Esophagus squamous epithelium (tissue), 5 donors: ENCODE data around the gene PCSK4. TPM values are rescaled to one million over a fixed set of nuclear protein-coding genes. Genes with fewer than 3 reads are reported as not detected.

Experiments
- DNase-seq: peaks from one replicate; lab custom pipeline; 2025; lab: John Stamatoyannopoulos, UW
- H3K27ac ChIP-seq, 4 donors: fragments of 200-600 bp; sonication (generic); one replicate each; pipeline ENCODE4 v1.5.1; 2016 to 2019; ENCODE audit warnings: mild to moderate bottlenecking in 1 of 4
- H3K27me3 ChIP-seq, 4 donors: fragments of 200-600 bp; sonication (generic); 1 replicate in 3 of 4; 2 replicates in 1 of 4; pipeline versions ENCODE4 v1.5.1 to v1.6.0; 2017 to 2021; ENCODE audit warnings: antibody characterized with exemption in 1 of 4
- H3K36me3 ChIP-seq, 3 donors: fragments of 200-600 bp; sonication (generic); one replicate each; pipeline ENCODE4 v1.5.1; 2016 to 2019
- H3K4me1 ChIP-seq, 3 donors: fragments of 200-600 bp; sonication (generic); one replicate each; pipeline ENCODE4 v1.5.1; 2017 to 2019
- H3K4me3 ChIP-seq, 4 donors: fragments of 200-600 bp; sonication (generic); 1 replicate in 3 of 4; 2 replicates in 1 of 4; pipeline ENCODE4 v1.5.1; 2016 to 2019; ENCODE audit warnings: mild to moderate bottlenecking in 2 of 4, moderate library complexity in 1 of 4
- H3K9me3 ChIP-seq, 3 donors: fragments of 200-600 bp; sonication (generic); one replicate each; pipeline ENCODE4 v1.5.1; 2016 to 2019
- POLR2A ChIP-seq, 4 donors: fragments of 450-650 bp; IDR thresholded peaks; one replicate each; pipeline ENCODE4 v1.6.1; 2017; ENCODE audit warnings: antibody characterized with exemption in 4 of 4, mild to moderate bottlenecking in 4 of 4, moderate library complexity in 3 of 4
- WGBS, 2 donors: methylation state at CpG; one replicate each; pipeline ENCODE4 v1.1.5; 2018; 5-methylcytosine and 5-hydroxymethylcytosine counted together
- intact Hi-C: fragments of 100-400 bp; cut with DNase I; formaldehyde crosslinking; loops from one replicate; pipeline ENCODE4 v1.15.0; 2022
- total RNA-seq, 4 donors: library from RNA; depleted of rRNA; stranded (reverse); fragments of >200 nt; gene quantifications; one replicate each; pipeline ENCODE4 v1.1.0, GENCODE V29; 2016
- TF ChIP-seq, protein P1 (sequence below), 6 experiments: fragments of 450-650 bp in 4 of 6; fragments of 200-600 bp in 2 of 6; sonication (generic) in 2 of 6; IDR thresholded peaks; one replicate each; pipeline ENCODE4 v1.5.1; 2016 to 2019; ENCODE audit warnings: antibody characterized with exemption in 6 of 6, mild to moderate bottlenecking in 4 of 6, moderate library complexity in 4 of 6
- donor health status: DM: yes; HTN: yes; CAD: no.

Gene PCSK4
- total RNA-seq, 4 donors from 2014 or later = 0.35 to 5.5 (median 1.1) TPM

DNA sequence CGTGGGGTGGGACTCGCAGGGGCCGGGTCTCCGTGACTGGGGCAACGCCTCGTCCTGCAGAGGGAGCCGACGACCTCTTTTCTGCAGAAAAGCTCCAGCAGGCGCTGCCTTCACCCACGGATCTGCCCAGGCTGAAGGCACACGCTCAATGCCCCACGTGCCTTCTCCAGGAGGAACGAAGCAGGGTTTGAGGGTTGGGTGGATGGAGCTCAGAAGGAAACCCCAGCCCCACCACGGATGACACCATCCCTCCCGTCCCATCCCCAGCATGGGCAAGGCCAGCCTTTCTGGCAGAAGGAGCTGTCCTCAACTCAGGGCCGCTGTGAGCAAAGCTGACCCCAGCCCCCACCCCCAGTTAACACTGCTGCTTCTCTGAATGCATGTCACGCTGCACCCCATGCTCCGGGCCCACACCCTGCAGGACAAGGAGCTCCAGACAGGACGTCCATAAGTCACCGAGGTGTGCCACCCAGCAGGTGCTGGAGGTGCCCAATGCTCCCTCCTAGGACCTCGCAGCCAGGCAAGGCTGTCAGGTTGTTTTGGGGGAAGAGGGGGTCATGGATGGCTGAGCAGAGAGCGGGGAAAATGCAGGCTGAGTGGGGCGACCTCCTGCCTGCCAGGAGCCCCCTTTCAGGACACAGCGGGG lies 18.5 kb downstream of the PCSK4 start:
- H3K36me3 ChIP-seq = peaks cover 0 to 25% (median 0%) of the 10 kb centered on the region in 3 donors
- H3K27ac ChIP-seq = no peak overlapping the region
- H3K9me3 ChIP-seq = no peaks in the 10 kb centered on the region
- H3K4me1 ChIP-seq = peaks cover 42 to 70% (median 53%) of the 10 kb centered on the region in 3 donors
- H3K27me3 ChIP-seq = peaks cover 24 to 84% (median 40%) of the 10 kb centered on the region in 4 donors
- 13 to 52% methylated on average over 3 to 5 of the region's 24 CpGs for WGBS, 2 donors
- TF ChIP-seq POLR2A (IDR thresholded peaks at IDR 0.05) = no peak
- TF ChIP-seq, protein P1, sequence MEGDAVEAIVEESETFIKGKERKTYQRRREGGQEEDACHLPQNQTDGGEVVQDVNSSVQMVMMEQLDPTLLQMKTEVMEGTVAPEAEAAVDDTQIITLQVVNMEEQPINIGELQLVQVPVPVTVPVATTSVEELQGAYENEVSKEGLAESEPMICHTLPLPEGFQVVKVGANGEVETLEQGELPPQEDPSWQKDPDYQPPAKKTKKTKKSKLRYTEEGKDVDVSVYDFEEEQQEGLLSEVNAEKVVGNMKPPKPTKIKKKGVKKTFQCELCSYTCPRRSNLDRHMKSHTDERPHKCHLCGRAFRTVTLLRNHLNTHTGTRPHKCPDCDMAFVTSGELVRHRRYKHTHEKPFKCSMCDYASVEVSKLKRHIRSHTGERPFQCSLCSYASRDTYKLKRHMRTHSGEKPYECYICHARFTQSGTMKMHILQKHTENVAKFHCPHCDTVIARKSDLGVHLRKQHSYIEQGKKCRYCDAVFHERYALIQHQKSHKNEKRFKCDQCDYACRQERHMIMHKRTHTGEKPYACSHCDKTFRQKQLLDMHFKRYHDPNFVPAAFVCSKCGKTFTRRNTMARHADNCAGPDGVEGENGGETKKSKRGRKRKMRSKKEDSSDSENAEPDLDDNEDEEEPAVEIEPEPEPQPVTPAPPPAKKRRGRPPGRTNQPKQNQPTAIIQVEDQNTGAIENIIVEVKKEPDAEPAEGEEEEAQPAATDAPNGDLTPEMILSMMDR (IDR thresholded peaks at IDR 0.05) = no peak
- intact Hi-C loops = no loop called here
- no peak for DNase-seq
- H3K4me3 ChIP-seq = peak overlapping the region in 2 of 4 donors; percentile 47 to 63

DNA sequence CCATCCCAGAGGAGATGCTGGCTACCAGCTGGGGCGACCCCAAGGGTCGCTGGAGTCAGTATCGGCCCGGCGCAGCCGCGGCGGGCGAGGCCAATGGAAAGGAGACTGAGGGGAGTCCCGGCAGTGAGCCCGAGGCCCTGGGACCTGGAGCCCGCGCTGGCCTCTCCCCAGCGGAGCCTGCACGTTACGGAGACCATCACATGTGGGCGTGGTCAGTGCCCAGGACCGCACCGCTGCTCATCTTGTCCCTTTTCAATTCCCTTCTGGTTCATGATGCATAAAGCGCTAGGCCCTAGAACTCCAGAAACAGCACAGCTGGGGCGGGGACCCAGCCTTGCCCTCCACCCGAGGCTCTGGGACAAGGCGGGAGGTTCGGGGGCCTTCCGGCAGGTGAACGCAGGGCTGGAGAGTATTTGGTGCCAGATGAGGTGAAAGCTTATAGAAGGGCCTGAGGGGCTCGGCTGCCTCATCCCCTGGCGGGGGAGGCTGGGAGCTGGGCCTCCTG lies 19.1 kb downstream of the PCSK4 start:
- TF ChIP-seq, protein P1 (IDR thresholded peaks at IDR 0.05) = no peak
- no peak for TF ChIP-seq POLR2A (IDR thresholded peaks at IDR 0.05)
- Histone ChIP-seq H3K36me3 (peaks cover 0 to 19% (median 0%) of the 10 kb centered on the region in 3 donors), H3K27me3 (peaks cover 29 to 90% (median 45%) of the 10 kb centered on the region in 4 donors), H3K27ac (no peak overlapping the region), H3K4me1 (peaks cover 47 to 71% (median 59%) of the 10 kb centered on the region in 3 donors), H3K9me3 (no peaks in the 10 kb centered on the region), H3K4me3 (peak overlapping the region; percentile 21 to 63 (median 36))
- 4% methylated on average over 14 of the region's 28 CpGs; no CpG with 5 or more reads in 1 of the 2 donors for WGBS, 2 donors
- intact Hi-C loops = no loop called here
- no peak for DNase-seq

DNA sequence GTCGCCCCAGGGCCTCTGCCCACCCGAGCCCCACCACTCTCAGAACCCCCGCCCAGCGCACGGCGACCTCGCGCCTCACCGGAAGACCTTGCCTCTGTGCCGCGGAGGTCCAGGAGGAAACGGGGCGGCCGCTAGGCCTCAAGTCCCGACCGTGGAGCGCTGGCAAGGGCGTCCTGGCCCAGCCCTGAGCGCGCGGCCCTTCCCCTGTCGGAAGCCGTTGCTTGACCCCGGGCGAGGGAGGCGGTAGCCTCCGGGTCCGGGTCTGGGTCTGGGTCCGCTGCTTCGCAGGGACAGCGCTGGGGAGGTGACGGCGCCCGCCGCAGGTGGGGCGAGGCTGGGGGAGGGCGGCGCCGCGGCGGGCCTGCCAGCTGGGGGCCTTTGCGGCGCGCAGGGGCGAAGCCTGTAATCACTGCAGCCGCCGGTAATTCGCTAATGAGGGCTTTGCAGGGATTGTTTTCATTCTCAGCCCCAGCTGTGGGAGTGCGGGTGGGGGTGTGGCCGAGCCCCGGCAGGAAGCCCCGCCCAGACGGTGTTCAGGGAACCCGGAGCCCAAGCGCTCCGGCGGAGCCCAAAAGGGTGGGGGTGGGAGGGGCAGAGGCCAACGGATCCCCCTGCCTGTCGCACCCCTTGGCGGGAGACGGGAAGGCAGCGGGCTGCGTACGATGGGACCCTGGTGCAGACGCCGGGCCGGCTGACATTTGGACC lies 19.7 kb downstream of the PCSK4 start:
- Histone ChIP-seq H3K4me1 (peaks cover 52 to 77% (median 61%) of the 10 kb centered on the region in 3 donors), H3K4me3 (peak overlapping the region; percentile 21 to 63 (median 36)), H3K9me3 (no peaks in the 10 kb centered on the region), H3K36me3 (peaks cover 0 to 13% (median 0%) of the 10 kb centered on the region in 3 donors), H3K27me3 (peaks cover 33 to 96% (median 45%) of the 10 kb centered on the region in 4 donors), H3K27ac (no peak overlapping the region)
- DNase-seq = no peak
- intact Hi-C loops = no loop called here
- 0% methylated on average over 2 of the region's 67 CpGs; no CpG with 5 or more reads in 1 of the 2 donors for WGBS, 2 donors
- no peak for TF ChIP-seq POLR2A (IDR thresholded peaks at IDR 0.05)
- TF ChIP-seq, protein P1 (IDR thresholded peaks at IDR 0.05) = no peak

DNA sequence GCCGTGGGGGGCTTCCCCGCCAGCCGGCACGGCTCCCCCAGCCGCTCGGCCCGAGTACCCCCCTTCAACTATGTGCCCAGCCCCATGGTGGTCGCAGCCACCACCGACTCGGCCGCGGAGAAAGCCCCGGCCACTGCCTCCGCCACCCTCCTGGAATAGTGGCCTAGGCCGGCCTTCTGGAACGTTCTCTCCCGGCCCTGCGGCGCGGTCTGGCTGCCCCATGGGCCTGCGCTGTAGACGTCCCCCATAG lies 20.2 kb downstream of the PCSK4 start:
- H3K4me3 ChIP-seq = peak overlapping the region; percentile 21 to 63 (median 36)
- H3K4me1 ChIP-seq = peaks cover 52 to 82% (median 61%) of the 10 kb centered on the region in 3 donors
- intact Hi-C loops = no loop called here
- DNase-seq = no peak
- no peak overlapping the region for H3K27ac ChIP-seq
- H3K9me3 ChIP-seq = no peaks in the 10 kb centered on the region
- peaks cover 0 to 8% (median 0%) of the 10 kb centered on the region in 3 donors for H3K36me3 ChIP-seq
- WGBS, 2 donors = no CpG with 5 or more reads among the region's 22 CpGs
- peaks cover 33 to 100% (median 45%) of the 10 kb centered on the region in 4 donors for H3K27me3 ChIP-seq
- TF ChIP-seq, protein P1 (IDR thresholded peaks at IDR 0.05) = no peak
- TF ChIP-seq POLR2A (IDR thresholded peaks at IDR 0.05) = no peak
